ENCODE results near the gene CPXM2.

Gene CPXM2

DNA sequence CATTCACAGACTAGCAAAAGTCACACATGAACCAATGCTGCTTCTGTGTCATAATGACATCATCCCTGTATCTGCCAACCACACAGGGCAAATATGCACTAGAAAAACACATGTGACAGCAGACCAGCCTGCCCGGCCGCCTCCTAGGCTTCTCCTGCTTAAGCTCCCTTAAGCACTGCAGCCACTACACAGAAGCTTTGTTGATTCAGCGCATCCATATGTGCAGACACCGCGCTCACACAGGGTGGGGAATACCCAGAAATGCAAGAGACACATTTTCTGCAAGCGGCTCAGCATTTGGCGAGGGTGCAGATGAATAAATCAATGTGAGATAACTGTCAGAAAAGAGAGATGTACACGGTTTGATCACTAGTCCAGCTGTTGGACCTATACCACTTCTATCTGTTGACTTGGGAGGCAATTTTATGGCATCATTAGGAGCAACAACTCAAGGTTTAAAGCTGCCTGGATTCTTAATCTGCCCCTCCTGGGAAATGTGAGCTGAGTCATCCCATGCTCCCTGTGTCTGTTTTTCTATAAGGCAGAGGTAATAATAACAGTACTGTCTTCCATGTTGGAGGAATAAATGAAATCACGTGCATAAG is 33.4 kb downstream of the CPXM2 start:
- no peak for DNase-seq
- intact Hi-C loops (cut with DNase I): no loop called here

DNA sequence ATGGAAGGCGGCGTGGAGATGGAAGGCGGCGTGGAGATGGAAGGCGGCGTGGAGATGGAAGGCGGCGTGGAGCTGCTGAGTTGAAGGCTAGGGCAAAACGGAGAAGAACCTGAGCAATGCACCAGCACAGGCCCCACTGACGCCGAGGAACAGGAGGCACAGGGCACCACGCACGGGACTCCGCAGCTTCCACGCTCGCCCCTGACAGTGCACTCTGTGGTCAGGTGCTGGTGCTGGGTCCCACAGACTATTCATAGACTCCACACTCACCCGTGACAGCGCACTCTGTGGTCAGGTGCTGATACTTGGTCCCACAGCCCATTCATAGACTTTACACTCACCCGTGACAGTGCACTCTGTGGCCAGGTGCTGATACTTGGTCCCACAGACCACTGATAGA is 34.0 kb downstream of the CPXM2 start:
- intact Hi-C loops (cut with DNase I): no loop called here
- no peak for DNase-seq

DNA sequence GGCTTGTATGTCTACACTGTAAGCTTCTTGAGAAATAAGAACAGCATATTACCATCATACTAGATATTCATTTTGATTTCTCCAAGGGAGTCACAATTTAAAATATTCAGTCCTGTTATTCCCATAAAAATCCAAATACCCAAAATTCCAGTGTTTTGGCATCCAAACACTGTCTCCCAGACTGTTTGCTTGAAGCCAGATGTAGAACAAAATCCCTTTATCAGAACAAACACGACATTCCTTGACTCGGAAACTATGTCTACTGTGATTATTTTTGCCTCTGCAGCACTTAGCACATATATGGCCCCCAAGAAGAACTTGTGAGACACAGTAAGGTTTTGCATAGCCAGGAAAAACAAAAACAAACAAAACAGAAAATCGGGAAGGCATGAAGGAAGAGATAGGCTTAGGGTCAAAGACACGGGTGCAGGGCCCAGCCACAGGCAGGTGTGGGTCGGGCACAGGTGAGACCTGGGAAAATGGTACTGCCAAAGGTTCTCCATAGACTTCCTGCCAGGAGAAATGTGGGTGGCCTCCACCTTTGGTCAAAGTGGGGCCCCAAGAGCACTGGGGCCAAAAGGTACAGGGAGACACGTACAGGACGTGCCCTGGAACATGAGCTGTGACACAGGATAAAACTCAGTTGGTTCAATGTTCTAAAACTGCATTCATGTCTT is 36.5 kb downstream of the CPXM2 start:
- intact Hi-C loops (cut with DNase I): no loop called here
- DNase-seq: no peak

DNA sequence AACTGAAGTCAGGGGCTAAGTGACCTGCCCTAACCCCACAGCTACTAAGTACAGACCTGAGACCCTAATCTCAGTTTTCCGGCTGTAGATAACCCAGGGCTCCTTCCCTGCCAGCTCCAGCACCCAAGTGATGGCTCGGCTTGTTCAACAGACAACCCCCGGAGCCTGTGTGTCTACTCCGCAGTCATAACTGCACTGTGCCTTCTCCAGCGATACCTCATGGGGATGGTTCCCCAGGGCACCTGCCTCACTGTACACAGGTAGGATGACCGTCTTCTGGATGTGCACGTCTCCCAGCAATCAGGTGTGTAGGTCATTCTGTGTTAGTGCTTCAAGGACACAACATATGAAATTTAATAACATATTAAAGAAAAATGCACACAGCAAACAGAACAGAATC is 37.1 kb downstream of the CPXM2 start:
- DNase-seq: no peak
- intact Hi-C loops (cut with DNase I): no loop called here

DNA sequence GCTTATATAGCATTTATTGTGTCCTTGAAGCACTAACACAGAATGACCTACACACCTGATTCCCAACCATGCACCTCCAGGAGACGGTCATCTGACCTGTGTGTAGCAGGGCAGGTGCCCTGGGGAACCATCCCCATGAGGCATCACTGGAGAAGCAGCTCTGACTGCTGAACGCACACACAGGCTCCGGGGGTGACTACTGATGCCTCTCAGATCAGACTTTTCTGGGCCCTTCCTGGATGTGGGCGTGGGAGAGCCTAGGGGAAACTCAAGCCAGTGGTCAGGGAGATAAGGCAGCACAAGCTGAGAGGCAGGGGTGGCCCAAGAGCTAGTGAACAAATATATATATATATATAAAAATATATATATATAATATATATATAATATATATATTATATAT is 37.6 kb downstream of the CPXM2 start:
- DNase-seq: no peak
- intact Hi-C loops (cut with DNase I): no loop called here

DNA sequence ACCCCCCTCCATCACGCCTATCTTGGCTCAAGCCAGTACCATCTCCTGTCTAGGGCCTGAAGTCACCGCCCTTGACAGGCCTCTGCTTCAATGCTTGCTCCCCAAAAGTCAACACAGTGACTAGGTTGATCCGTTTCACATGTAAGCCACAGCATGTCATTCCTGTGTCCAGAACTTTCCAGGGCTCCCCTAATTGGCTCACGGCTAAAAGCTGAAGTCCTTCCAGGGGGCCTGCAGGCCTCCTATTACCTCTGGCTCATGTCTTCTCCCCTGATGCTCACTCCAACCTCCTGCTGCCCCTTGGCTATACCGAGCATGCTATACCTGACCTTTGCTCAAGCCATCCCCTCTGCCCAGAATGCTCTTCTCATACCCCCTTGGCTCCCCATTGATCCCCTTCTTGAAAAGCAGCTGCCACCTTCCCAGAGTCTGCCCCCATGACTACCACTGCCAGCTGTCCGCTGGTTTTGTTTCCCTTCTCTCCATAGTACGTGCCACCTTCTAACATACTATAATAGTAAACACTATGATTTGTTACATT is 39.1 kb downstream of the CPXM2 start:
- intact Hi-C loops (cut with DNase I): no loop called here
- DNase-seq: peak in 1 of 42 donors; percentile 12

DNA sequence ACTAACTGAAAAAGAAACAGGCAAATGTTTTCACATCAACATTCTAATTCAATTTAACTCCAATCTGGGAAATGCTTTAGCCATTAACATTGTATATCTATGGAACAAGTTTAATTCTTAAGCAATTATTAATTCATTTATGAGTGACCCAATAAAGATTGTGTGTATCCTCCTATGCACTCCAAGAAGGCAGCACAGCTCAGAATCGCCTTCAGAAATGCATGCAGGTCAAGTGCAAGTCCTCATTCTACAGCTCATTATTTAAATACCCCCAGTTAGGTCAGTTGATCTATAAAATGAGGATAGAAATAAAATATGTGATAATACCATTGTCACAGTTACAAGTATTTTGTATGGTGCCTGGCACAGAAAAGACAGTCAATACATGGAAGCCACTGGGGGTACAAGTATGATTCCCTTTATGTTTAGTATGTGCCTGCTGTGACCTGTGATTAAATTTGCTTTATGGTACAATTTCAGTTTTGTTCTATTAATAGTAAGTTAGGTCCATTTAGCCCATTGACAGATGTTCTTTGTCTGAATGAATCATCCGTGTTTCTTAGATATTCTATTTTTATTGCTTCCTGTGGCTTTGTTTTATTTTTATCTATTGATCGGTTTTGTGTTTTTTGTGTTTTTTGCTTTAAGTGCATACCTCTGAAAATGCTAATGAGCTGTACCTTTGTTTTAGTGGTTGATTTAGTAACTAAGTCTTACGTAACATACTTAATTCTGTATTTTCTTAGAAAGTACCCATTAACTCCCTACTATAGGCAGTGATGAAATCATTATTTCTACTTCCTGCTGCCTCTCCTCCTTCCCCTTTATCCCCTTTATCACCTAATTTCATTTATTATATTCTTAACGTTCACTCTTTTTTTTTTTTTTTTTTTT is 42.8 kb downstream of the CPXM2 start:
- intact Hi-C loops (cut with DNase I): no loop called here
- DNase-seq: no peak

DNA sequence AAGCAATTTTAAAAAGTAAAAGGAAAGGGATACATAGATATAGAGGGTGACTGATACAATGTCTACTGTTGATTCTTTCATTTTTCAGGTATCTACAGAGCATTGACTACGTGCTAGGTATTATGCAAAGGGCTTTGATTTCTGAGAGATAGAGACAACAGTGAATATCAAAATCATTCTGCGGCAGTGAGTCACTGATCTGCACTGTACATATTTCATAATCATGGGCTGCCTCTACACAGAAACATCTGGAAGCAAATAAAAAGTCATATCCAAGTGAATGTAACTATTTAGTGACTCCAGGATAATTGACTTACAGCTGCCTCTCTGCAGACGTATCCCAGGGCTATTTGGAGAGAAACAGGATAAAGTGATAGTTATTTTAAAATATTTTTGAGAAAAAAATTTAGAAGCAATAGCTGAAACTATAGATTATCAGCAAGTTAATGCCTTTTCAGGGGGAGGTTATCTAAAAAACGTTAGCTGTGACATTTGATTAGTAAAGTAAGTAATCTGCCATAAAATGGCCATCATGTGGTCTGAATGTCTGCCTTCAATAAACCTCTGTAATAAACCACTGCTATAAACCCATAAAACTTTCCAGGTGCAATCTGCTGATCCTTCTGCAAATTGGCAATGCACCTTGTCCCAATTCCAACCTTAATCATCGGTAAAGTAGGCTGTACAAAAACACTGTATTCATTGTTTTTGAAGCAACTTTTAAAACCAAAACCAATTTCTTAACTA is 43.7 kb downstream of the CPXM2 start:
- DNase-seq: no peak
- intact Hi-C loops (cut with DNase I): no loop called here

DNA sequence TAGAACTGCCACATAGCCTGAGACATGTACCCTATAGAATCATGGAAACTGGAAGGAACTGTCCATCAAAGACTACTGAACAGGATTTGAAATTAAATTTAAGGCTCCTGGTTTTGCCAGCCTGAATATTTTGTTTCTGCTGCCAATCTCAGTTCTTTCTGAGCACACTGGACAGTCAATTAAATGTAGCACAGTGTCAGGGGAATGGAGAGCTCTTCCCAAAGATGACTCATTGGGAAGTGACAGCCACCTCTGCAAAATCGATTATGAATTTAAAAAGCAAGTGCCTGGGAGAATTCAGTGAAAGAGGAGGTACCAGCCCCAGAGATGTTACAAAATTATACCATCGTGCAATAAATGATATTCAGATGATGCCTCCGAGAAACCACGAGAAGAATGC is 47.8 kb downstream of the CPXM2 start:
- intact Hi-C loops (cut with DNase I): no loop called here
- DNase-seq: peak in 2 of 42 donors; percentile 10 to 12

DNA sequence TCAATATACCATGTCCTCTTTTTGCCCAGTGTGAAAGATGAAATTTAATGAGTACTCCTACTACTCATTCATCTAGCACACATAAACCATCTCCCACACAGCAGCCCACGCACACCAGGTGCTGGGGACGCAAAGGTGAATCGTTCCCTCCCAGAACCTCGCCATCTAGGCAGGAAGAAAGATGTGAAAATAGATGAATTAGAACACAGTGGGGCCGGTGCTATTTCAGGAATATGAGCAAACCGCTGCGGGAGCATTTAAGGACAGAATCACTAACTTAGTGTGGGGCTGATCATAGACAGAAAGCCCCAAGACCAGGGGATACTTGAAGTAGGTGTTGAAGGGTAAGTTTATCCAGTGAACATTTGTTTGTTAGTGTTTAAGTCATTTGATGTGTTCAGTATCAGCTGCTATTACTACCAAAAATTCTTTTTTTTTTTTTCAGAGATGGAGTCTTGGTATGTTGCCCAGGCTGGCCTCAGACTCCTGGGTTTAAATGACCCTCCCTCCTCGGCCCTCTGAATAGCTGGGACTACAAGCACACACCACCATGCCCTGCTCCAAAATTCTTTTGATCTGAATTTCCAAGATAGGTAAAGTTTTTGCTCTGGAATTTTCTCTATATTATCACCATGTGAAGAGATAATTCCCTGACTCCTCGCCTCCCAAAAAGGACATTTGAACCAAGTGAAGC is 48.8 kb downstream of the CPXM2 start:
- DNase-seq: peak in 39 of 42 donors; percentile 19 to 82 (median 55)
- intact Hi-C loops (cut with DNase I): no loop called here

DNA sequence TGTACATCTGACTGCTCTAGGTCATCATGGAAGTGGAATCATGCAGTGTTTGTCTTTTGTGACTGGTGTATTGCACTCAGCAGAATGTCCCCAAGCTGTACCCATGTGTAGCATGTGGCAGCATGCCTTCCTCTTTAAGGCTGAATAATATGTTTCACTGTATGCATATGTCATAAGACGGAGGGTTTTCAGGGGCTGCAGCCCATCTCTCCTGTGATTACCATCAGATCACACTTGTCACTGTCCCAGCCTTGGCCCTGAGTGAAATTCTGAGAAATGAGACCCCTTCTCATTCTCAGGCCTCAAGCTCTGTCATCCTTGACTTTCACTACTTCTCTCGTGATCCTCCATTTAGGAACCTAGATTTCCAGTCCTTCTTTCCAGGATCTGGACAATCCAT is 50.0 kb downstream of the CPXM2 start:
- no peak for DNase-seq
- intact Hi-C loops (cut with DNase I): no loop called here

DNA sequence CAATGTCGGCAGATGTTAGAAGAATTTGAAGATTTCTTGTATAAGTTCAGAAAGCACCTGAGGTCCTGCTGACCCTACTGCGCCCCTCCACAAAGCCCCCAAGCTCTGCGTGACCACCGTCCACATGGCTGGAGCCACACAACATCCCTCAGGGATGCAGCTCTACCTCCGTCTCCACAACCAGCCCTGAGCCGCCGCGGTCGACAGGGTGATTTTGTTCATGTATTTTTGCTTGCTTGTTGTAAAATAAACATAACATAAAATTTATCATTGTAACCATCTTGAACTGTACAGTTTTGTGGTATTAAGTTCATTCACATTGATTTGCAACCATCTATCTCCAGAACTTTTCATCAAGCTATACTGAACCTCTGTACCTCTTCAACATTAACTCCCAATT is 50.5 kb downstream of the CPXM2 start:
- intact Hi-C loops (cut with DNase I): no loop called here
- DNase-seq: no peak

DNA sequence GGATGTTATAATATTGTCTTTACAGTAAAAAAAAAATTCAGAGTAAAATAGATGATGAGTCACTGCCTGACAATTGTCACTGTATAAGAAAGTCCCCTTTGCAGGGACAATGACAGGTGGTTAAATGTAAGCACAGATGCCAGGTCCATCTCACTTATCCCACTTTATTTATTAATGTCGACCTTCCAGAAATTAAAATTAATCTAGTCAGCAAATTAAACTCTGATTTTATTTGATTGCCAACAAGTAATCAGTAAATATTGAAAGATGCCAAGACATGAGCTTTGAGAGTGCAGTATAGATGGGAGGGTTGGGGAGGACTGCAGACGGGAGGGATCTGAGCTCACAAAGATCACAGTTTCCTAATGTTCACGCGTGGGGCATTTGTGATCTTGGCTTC is 50.9 kb downstream of the CPXM2 start:
- intact Hi-C loops (cut with DNase I): no loop called here
- DNase-seq: no peak

DNA sequence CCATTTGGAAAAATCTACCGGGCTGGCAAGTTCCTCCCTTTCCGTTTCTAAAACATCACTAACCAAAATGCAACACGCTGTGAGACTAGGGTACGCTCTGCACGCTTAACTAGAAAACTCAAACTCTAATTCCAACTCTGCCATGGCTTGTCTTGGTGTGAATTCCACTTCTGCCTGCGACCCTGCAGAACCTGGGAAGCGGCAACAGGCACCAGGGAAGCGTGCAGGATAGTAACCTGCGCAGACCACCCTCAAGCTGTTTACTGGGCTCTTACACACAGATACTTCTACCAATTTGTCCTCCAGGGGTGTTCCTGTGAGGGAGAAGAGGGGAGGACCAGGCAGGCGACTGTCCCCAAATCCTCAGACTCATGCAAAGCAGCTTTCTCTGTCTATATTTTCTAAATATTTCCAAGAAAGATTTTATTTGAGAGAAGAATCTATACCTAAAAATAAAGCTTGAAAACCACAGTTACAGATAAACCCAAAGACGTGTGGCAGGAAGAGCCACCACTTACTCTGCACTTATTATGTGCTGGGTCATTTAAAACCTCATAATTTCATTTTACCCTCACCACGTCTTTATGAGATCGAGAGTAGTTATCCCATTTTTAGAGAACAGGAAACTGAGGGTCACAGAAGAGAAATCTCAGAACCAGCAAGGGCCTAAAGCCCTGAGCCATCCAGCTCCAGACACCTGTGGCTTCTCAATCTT is 52.9 kb downstream of the CPXM2 start:
- no peak for DNase-seq
- intact Hi-C loops (cut with DNase I): no loop called here

DNA sequence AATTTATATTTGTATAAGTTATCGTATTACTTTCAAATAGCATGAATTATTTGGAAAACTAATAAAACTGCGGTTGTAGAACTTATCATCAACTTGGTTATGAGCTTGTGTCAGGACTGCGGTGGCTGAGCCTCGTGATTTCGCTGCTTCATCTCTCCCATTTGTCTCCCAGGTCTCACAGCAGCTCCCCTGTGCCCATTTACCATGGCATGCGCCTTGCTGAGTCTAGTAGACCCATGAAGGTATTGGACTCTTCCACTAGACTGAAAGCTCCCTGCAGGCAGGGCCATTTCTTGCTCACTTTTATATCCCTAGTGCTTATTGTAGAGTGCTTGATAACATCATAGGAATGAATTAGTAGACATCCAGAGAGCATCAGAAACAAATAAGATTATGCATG is 53.9 kb downstream of the CPXM2 start:
- no peak for DNase-seq
- intact Hi-C loops (cut with DNase I): no loop called here

DNA sequence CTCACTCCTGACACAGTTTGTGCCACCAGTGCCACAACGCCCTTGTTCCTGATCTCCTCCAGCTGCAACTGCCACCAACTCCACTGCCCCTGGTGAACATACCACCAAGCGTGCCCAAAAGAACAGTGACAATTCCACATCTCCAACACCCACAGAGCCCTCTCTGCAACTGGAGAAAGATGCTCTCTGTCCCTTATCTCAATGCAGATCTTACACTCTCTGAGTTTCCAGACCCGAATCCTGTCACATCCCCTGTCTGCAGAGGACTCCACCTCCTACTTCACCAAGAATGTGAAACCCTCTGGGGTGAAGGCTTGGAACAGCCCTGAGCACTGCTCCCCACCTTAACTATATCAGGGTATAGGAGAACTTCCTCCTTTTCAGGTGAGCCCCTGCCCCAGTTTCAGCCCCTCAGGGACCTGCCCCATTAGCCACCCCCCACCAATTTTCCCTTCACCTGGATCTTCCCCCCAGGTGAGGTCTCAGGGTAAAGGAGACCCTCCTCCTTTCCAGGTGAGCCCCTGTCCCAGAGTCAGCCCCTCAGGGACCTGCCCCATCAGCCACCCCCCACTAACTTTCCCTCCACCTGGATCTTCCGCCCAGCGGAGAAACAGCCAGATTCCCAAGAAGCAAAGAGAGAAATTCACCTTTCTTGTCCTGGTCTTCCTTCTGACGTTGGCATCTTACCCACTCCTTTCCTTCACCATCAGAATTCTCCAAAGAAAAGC is 55.0 kb downstream of the CPXM2 start:
- intact Hi-C loops (cut with DNase I): no loop called here
- DNase-seq: no peak

DNA sequence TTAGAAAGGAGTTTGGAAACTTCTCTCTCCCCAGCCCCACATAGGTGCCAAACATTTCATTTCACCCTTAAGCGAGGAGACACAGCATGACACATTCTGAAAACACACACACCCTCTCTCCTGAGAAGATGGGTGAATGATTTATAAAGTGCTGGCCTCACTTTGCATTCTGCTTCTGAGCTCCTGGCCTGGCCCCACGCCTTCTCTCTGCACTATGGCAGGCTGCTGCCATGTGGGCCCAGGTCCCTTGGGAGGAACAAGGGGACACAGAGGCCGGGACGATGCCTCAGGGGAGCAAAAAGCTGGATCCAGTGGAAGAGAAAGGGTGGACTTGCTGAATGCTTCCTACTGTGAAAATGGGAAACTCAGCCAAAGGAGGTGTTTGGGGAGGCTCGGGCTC is 56.0 kb downstream of the CPXM2 start:
- no peak for DNase-seq

More for the DNA sequence above, 56.0 kb downstream of the CPXM2 start:
- intact Hi-C loops (cut with DNase I): no loop called here

Data from head of caudate nucleus (tissue), 42 donors.